Pulmonary artery endothelial cell (primary cell): Measurements from ENCODE around the gene ADAM10. TPM values are rescaled to one million over a fixed set of nuclear protein-coding genes. Genes with fewer than 3 reads are reported as not detected.

Source experiments
- DNase-seq: peaks from one replicate; pipeline ENCODE4 v3.0.0-alpha.2; 2011; ENCODE audit warnings: low read depth, low spot score
- total RNA-seq: library from RNA; depleted of rRNA; stranded (reverse); fragments of >200 nt; gene quantifications from 2 replicates; pipeline ENCODE4 v1.2.3, GENCODE V29; 2014

ADAM10 gene
- total RNA-seq, 1 donor from 2014 or later = 246 TPM

GRCh38 chr15:58717357-58717756, 32.1 kb downstream of the ADAM10 start:
- no peak for DNase-seq

GRCh38 chr15:58716027-58716426, 33.5 kb downstream of the ADAM10 start:
- DNase-seq = no peak

GRCh38 chr15:58715266-58715917, 34.1 kb downstream of the ADAM10 start:
- no peak for DNase-seq

- DNase-seq = no peak
Measured at GRCh38 chr15:58710701-58711100, 38.8 kb downstream of the ADAM10 start.

- DNase-seq = no peak
Measured at GRCh38 chr15:58707397-58707796, 42.1 kb downstream of the ADAM10 start.

GRCh38 chr15:58705105-58705504, 44.4 kb downstream of the ADAM10 start:
- no peak for DNase-seq

GRCh38 chr15:58704155-58704865, 45.2 kb downstream of the ADAM10 start:
- DNase-seq = no peak

GRCh38 chr15:58703610-58704009, 45.9 kb downstream of the ADAM10 start:
- DNase-seq = no peak

- DNase-seq = no peak
Measured at GRCh38 chr15:58702233-58702632, 47.3 kb downstream of the ADAM10 start.

GRCh38 chr15:58701376-58701775, 48.1 kb downstream of the ADAM10 start:
- no peak for DNase-seq

GRCh38 chr15:58699769-58700168, 49.7 kb downstream of the ADAM10 start:
- DNase-seq = no peak

- DNase-seq = no peak
Measured at GRCh38 chr15:58698887-58699641, 50.4 kb downstream of the ADAM10 start.

GRCh38 chr15:58697220-58697619, 52.3 kb downstream of the ADAM10 start:
- no peak for DNase-seq

GRCh38 chr15:58696738-58697137, 52.8 kb downstream of the ADAM10 start:
- DNase-seq = no peak

- DNase-seq = no peak
Measured at GRCh38 chr15:58694641-58695398, 54.7 kb downstream of the ADAM10 start.

- no peak for DNase-seq
Measured at GRCh38 chr15:58690703-58691102, 58.8 kb downstream of the ADAM10 start.

GRCh38 chr15:58689646-58690045, 59.9 kb downstream of the ADAM10 start:
- DNase-seq = no peak

- no peak for DNase-seq
Measured at GRCh38 chr15:58686286-58686685, 63.2 kb downstream of the ADAM10 start.

- no peak for DNase-seq
Measured at GRCh38 chr15:58684751-58685150, 64.8 kb downstream of the ADAM10 start.

GRCh38 chr15:58684036-58684710, 65.3 kb downstream of the ADAM10 start:
- DNase-seq = no peak

GRCh38 chr15:58682234-58682633, 67.3 kb downstream of the ADAM10 start:
- no peak for DNase-seq
